Thymus (tissue), 14 donors: ENCODE data around the gene CLIP2. TPM values are rescaled to one million over a fixed set of nuclear protein-coding genes. Genes with fewer than 3 reads are reported as not detected.
"Not testable (repeated sequence)": the region's sequence is repeated elsewhere in the genome, so short reads cannot be mapped to it uniquely, and the experiment has no call there.

Experiments used
- DNase-seq, 9 donors: peaks; one replicate each; pipeline ENCODE4 v3.0.0-alpha.2; 2013; ENCODE audit warnings: low spot score in 9 of 9, low read depth in 6 of 9, missing footprints in 1 of 9
- H3K27ac ChIP-seq, 2 donors: one replicate each; pipeline ENCODE4 v1.5.1; 2013; ENCODE audit warnings: control low read depth in 1 of 2, low read depth in 1 of 2, low read length in 1 of 2, mild to moderate bottlenecking in 1 of 2, moderate library complexity in 1 of 2
- H3K27me3 ChIP-seq, 2 donors: one replicate each; pipeline ENCODE4 v1.5.1; 2013; ENCODE audit warnings: low read length in 1 of 2; ENCODE audit not compliant: control insufficient read depth in 2 of 2, insufficient read depth in 1 of 2
- H3K36me3 ChIP-seq, 2 donors: one replicate each; pipeline ENCODE4 v1.5.1; 2013; ENCODE audit warnings: low read length in 1 of 2, mild to moderate bottlenecking in 1 of 2, moderate library complexity in 1 of 2; ENCODE audit not compliant: control insufficient read depth in 2 of 2, insufficient read depth in 2 of 2
- H3K4me1 ChIP-seq, 2 donors: one replicate each; pipeline ENCODE4 v1.5.1; 2013; ENCODE audit warnings: low read length in 2 of 2; ENCODE audit not compliant: control insufficient read depth in 2 of 2, insufficient read depth in 2 of 2
- H3K4me3 ChIP-seq, 2 donors: one replicate each; pipeline ENCODE4 v1.5.1; 2013; ENCODE audit warnings: low read length in 2 of 2, control low read depth in 1 of 2, mild to moderate bottlenecking in 1 of 2
- H3K9me3 ChIP-seq, 2 donors: one replicate each; pipeline ENCODE4 v1.5.1; 2013; ENCODE audit warnings: low read length in 1 of 2, mild to moderate bottlenecking in 1 of 2; ENCODE audit not compliant: control insufficient read depth in 2 of 2, insufficient read depth in 1 of 2
- WGBS: extraction: QIAGEN DNeasy Blood & Tissue Kit; methylation state at CpG from one replicate; pipeline ENCODE4 v1.1.7; 2013; 5-methylcytosine and 5-hydroxymethylcytosine counted together
- long read RNA-seq, 10 donors: transcript quantifications; one replicate each; lab custom pipeline, GENCODE V29; 2026
- polyA plus RNA-seq: library from polyadenylated mRNA; stranded (reverse); fragments of 200-250 nt; gene quantifications from one replicate; pipeline ENCODE4 v1.2.3, GENCODE V29; 2013
- total RNA-seq: library from RNA; stranded (reverse); fragments of 120-200 nt; gene quantifications from one replicate; pipeline ENCODE4 v1.2.4, GENCODE V29; 2013
- donor health status: healthy.

Gene CLIP2
- total RNA-seq = 5.6 TPM
- polyA plus RNA-seq = 5.2 TPM
- long read RNA-seq, donor 1 = 0 reads
- long read RNA-seq, donor 2 = 0 reads
- long read RNA-seq, donor 3, full-length matches to known transcripts = 1 of 1 reads
- long read RNA-seq, donor 3, partial matches to known transcripts = 0 of 1 reads
- long read RNA-seq, donor 3, other reads (novel, unspliced or antisense) = 0 of 1 reads
- long read RNA-seq, donor 4 = 0 reads
- long read RNA-seq, donor 5, full-length matches to known transcripts = 2 of 2 reads
- long read RNA-seq, donor 5, partial matches to known transcripts = 0 of 2 reads
- long read RNA-seq, donor 5, other reads (novel, unspliced or antisense) = 0 of 2 reads
- long read RNA-seq, donor 6 = 0 reads
- long read RNA-seq, donor 7 = 0 reads
- long read RNA-seq, donor 8 = 0 reads
- long read RNA-seq, donor 9 = 0 reads
- long read RNA-seq, donor 10 = 0 reads

GRCh38 chr7:74289018-74289658, at the start of gene CLIP2:
Gene CLIP2 (plus strand): TSS chr7:74289407. CDS start chr7:74317547, 28,140 bp downstream.
- peak in 8 of 9 donors; percentile 25 to 83 (median 60) for DNase-seq
- peaks cover 0 to 39% of the 10 kb centered on the region in 2 donors for H3K27me3 ChIP-seq
- H3K36me3 ChIP-seq = no peaks in the 10 kb centered on the region
- H3K9me3 ChIP-seq = no peaks in the 10 kb centered on the region
- H3K4me1 ChIP-seq = peaks cover 5 to 28% of the 10 kb centered on the region in 2 donors
- peak within 1 kb of the TSS; percentile 48 to 81 for H3K4me3 ChIP-seq
- WGBS = 1% methylated on average over 67 of the region's 67 CpGs
- peak within 1 kb of the TSS in 1 of 2 donors; percentile 33 for H3K27ac ChIP-seq

GRCh38 chr7:74240482-74240881, 48.7 kb upstream of the CLIP2 start:
- no peak for DNase-seq
- no peak overlapping the region for H3K4me3 ChIP-seq
- peaks cover 66 to 87% of the 10 kb centered on the region in 2 donors for H3K36me3 ChIP-seq
- H3K9me3 ChIP-seq = no peaks in the 10 kb centered on the region
- H3K27ac ChIP-seq = no peak overlapping the region
- H3K27me3 ChIP-seq = no peaks in the 10 kb centered on the region
- peaks cover 0 to 12% of the 10 kb centered on the region in 2 donors for H3K4me1 ChIP-seq
- WGBS = 98% methylated on average over 4 of the region's 4 CpGs

- H3K27me3 ChIP-seq = no peaks in the 10 kb centered on the region
- H3K36me3 ChIP-seq = peaks cover 57 to 79% of the 10 kb centered on the region in 2 donors
- H3K9me3 ChIP-seq = no peaks in the 10 kb centered on the region
- no peaks in the 10 kb centered on the region for H3K4me1 ChIP-seq
- H3K4me3 ChIP-seq = no peak overlapping the region
- WGBS = 97% methylated on average over 6 of the region's 6 CpGs
- DNase-seq = no peak
- H3K27ac ChIP-seq = no peak overlapping the region
Observed at GRCh38 chr7:74242122-74242443, 47.1 kb upstream of the CLIP2 start.

- no peak overlapping the region for H3K4me3 ChIP-seq
- WGBS = 94% methylated on average over 4 of the region's 4 CpGs
Observed at GRCh38 chr7:74246497-74246896, 42.7 kb upstream of the CLIP2 start.

GRCh38 chr7:74248156-74248555, 41.1 kb upstream of the CLIP2 start:
- no peak for DNase-seq
- H3K4me1 ChIP-seq = no peaks in the 10 kb centered on the region
- H3K4me3 ChIP-seq = no peak overlapping the region
- H3K9me3 ChIP-seq = no peaks in the 10 kb centered on the region
- no peak overlapping the region for H3K27ac ChIP-seq
- 97% methylated on average over 6 of the region's 6 CpGs for WGBS
- H3K27me3 ChIP-seq = no peaks in the 10 kb centered on the region
- H3K36me3 ChIP-seq = peaks cover 40 to 62% of the 10 kb centered on the region in 2 donors

More at GRCh38 chr7:74246497-74246896, 42.7 kb upstream of the CLIP2 start:
- Histone ChIP-seq H3K27ac (no peak overlapping the region), H3K27me3 (no peaks in the 10 kb centered on the region), H3K36me3 (peaks cover 53 to 74% of the 10 kb centered on the region in 2 donors), H3K9me3 (no peaks in the 10 kb centered on the region), H3K4me1 (no peaks in the 10 kb centered on the region)
- no peak for DNase-seq

GRCh38 chr7:74249058-74249457, 40.1 kb upstream of the CLIP2 start:
- WGBS = 98% methylated on average over 10 of the region's 10 CpGs
- not testable (repeated sequence) for H3K9me3 ChIP-seq, H3K27ac ChIP-seq, H3K4me1 ChIP-seq, H3K4me3 ChIP-seq, H3K27me3 ChIP-seq, DNase-seq
- H3K36me3 ChIP-seq = peaks cover 36 to 58% of the 10 kb centered on the region in 2 donors

GRCh38 chr7:74252893-74253292, 36.3 kb upstream of the CLIP2 start:
- Histone ChIP-seq H3K4me3 (peak overlapping the region in 1 of 2 donors; percentile 87), H3K27ac (no peak overlapping the region), H3K36me3 (peaks cover 26 to 31% of the 10 kb centered on the region in 2 donors), H3K9me3 (no peaks in the 10 kb centered on the region), H3K27me3 (no peaks in the 10 kb centered on the region), H3K4me1 (peaks cover 9 to 19% of the 10 kb centered on the region in 2 donors)
- DNase-seq = no peak
- 89% methylated on average over 5 of the region's 5 CpGs for whole genome bisulfite sequencing

GRCh38 chr7:74253331-74253730, 35.9 kb upstream of the CLIP2 start:
- H3K27ac ChIP-seq = no peak overlapping the region
- DNase-seq = no peak
- H3K4me3 ChIP-seq = peak overlapping the region in 1 of 2 donors; percentile 87
- H3K27me3 ChIP-seq = no peaks in the 10 kb centered on the region
- peaks cover 9 to 19% of the 10 kb centered on the region in 2 donors for H3K4me1 ChIP-seq
- no peaks in the 10 kb centered on the region for H3K9me3 ChIP-seq
- H3K36me3 ChIP-seq = peaks cover 26 to 27% of the 10 kb centered on the region in 2 donors
- WGBS = 84% methylated on average over 7 of the region's 7 CpGs

GRCh38 chr7:74253835-74254128, 35.4 kb upstream of the CLIP2 start:
- Histone ChIP-seq H3K4me3 (peak overlapping the region; percentile 67 to 87), H3K4me1 (peaks cover 9 to 19% of the 10 kb centered on the region in 2 donors), H3K27me3 (no peaks in the 10 kb centered on the region), H3K27ac (peak overlapping the region; percentile 65 to 78), H3K36me3 (peaks cover 21 to 25% of the 10 kb centered on the region in 2 donors), H3K9me3 (no peaks in the 10 kb centered on the region)
- no peak for DNase-seq
- 2% methylated on average over 10 of the region's 10 CpGs for WGBS
